HT-29 (cell line): ENCODE measurements around the gene CAMTA1. TPM values are rescaled to one million over a fixed set of nuclear protein-coding genes. Genes with fewer than 3 reads are reported as not detected.

Source experiments
- DNase-seq: peaks from one replicate; pipeline ENCODE4 v3.0.0-alpha.2; 2015; ENCODE audit warnings: low spot score
- total RNA-seq: library from RNA; depleted of rRNA; stranded (reverse); fragments of >200 nt; shearing (Covaris generic); gene quantifications from 2 replicates; pipeline ENCODE4 v1.2.3, GENCODE V29; 2014

The CAMTA1 gene
- total RNA-seq, 1 experiment from 2014 or later: 62.2 TPM

GRCh38 chr1:7553042-7553690 lies 767.9 kb downstream of the CAMTA1 start:
- no peak for DNase-seq

DNA sequence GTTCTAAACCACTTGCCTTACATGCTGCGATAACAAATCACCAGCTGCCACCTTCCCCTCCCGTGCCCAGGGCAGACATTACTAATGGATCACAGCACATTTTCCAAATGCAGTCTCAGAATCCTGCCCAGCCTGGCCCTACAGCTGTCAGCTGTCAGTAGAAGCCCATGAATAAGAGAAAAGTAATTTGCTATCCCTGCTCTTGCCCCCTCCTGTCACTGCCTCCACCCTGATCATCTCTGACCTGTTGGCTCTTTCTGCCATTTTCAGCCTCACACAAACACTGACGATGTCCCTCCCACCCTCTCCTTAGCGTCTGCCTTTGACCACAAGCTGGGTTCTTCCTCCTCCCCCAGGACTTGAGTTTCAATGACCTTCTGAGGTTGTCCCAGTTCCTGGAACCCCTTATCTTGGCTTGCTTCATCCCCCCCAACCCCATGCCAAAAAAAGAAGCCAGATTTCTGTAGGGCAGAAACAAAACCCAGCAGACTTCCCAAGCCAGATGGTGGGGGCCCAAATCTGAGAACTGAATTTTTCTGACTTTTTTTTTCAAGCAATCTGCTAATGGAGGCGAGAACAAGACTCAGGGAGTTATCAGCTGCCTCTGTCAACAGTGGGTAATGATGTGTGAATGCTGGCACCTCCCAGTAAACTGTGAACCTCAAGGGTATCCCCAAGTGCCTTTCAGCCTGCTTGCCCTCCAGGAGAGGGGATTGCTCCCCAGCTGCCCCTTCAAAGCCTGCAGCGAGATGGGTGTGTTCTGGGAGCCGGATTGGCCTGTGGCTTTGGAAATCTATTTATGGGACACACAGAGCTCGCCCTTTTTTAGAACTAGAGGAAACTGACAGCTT lies 769.4 kb downstream of the CAMTA1 start:
- DNase-seq: no peak

DNA sequence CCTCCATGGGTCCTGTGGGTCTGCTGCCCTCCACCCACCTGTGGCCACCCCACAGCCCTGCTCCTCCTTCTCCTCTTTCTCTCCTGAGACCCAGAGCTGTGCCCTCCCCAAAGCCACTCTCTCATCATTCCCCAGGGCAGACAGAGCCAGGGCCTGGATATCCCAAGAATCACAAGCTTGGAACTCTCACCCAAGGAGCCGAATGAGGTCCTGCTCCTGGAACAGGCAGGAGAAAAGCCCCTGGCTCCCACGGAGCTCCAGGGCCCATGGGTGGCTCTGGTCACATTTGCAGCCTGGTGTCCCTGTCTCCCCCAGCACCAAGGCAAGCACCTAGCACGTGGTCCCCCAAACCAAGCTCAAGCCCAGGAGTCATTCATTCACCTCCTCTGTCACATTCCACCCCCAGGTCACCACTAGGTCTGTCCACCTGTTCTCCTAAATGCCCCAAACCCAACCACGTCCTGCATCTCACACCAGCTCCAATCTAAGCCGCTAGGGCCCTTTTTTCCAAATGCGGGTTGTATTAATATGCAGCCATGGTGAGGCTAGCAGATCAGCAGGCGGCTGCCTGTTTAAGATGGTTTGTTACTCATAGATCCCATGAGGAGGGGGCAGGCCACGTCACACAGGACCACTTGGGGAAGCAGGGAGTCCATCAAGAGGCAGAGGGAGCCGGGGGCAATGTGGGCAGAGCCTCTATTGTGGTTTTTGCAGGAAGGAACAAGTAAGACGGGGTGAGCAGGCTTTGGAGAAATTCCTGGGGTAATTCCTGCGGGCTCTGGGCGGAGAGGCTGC lies 770.3 kb downstream of the CAMTA1 start:
- DNase-seq: no peak

GRCh38 chr1:7557301-7557891 lies 772.1 kb downstream of the CAMTA1 start:
- DNase-seq: no peak

GRCh38 chr1:7558041-7558461 lies 772.8 kb downstream of the CAMTA1 start:
- no peak for DNase-seq

DNA sequence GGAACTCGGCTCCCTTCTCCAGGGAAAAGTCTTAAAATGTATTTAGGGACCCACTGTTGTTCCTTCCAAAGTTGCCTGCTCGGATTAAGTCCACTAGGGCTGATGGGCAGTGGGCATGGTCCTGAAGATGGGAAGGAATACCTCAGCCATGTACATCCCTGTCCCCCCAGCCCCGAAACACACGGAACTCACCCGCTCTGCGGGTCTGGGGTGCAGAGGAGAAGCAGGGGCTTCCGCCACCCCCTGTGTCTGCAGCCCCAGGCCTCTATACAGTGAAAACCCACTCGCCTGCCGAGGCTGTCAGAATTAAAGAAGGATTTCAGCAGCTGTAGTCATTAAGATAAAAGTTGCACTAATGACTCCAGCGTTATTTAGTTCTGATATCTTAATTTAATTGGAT lies 773.2 kb downstream of the CAMTA1 start:
- no peak for DNase-seq

GRCh38 chr1:7558921-7559869 lies 773.9 kb downstream of the CAMTA1 start:
- no peak for DNase-seq

DNA sequence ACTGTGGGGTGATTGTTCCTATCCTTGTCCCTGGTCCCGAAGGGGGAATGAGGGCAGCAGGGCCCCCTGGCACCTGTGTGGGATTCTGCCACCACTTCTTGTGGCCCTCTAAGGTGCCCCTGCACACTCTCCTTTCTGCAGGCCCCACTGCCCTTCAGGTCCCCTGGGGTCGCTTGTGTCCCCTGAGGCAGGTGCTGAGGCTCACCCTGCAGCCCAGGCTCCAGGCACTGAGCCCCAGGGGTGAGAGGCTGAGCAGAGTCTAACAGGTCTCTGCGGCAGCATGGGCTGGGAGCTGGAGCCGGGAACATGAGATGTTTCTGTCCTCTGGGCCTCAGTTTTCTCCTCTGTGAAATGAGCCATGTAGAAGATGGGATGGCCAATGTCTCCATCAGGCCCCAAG lies 774.9 kb downstream of the CAMTA1 start:
- no peak for DNase-seq

DNA sequence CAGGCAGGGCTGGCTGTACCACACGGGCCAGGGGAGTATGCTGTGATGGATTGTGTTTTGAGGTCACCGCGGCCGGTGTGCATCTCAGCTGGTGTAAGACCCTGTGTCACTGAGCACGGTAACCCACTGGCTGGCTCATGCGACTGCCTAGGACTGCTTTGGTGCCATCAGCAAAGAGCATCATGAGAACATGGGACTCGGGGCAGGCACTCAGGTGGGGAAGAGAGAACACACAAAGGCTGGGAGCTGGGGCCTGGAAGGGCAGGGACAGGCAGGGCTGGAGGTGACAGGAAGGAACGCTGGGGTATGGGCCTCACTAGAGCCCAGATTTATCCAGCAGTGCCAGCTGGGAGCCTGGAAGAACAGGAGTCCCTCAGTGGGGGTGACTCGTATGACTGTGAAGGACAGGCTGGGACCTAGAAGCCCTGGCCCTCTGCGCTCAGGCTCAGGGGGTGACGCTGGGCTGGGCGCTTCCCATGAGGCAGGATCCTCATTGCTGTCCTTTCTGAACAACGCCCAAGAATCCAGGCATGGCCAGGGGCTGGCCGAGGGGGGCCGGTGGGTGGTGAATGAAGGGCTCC lies 775.4 kb downstream of the CAMTA1 start:
- no peak for DNase-seq

DNA sequence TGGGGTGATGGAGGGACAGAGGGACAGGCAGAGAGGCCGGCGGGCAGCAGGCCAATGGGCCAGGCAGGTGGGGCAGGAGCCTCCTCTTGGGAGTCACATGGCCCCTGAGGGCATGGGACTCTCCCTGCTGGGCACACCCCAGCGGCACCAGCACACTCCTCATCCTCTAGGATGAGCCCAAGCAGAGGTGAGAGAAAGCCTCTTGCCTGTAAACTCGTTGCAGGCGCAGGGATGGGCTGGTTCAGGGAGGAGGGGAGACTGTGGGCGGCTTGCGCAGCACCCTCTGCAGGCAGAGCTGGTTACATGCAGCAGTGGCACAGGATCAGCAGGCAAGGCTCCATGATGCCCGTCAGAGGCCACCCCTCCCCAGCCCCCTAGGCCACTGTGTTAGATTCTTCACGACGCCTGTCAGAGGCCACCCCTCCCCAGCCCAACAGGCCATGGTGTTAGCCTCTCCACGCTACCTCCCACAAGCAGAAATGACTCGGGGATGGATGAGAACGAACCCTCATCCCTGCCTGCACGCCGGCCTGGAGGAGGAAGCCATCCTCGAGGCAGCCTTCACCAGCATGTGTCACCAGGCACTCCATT lies 776.2 kb downstream of the CAMTA1 start:
- DNase-seq: peak; percentile 35

GRCh38 chr1:7561936-7562728 lies 776.9 kb downstream of the CAMTA1 start:
- no peak for DNase-seq

DNA sequence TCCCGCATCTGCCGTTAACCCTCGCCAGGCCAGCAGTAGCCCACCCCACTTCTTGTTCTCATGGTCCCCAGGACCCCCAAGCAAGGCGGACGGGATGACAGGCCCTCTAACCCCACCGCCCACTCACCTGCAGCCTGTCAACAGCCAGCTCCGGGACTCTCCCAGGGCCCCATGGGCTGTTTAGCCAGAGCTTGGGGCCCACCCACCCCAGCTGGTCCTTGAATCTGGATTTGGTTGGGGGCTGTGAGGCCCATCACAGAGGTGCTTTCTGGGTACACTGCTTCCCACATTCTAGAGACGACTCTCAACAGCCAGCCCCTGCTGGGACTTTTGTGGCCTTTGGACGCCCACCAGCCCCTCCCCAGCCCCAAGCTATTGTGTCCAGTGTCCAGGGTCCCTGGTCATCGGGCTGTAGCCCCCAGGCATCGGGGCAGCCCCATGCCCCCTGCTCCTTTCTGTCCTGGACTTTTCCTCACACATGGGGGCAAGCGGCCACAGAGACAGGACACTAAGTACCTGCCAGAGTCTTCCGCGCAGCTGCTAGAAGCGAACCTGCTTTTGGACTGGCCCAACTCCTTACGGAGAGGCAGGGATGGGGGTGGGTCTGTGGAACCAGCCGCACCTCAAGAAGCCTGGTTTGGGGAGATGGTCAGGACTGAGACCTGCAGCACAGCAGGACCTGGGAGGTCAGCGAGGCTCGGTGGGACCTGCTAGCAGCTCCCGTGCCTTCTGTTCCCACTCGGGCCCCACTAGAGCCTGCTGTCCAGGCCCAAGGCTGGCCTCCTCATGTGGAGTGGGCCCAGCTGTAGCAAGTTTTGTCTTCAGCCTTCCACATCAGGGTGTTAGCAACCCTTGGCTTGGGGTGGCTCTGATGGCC lies 777.7 kb downstream of the CAMTA1 start:
- DNase-seq: no peak

- DNase-seq: no peak
These were observed 778.9 kb downstream of the CAMTA1 start for GRCh38 chr1:7564137-7564536.

GRCh38 chr1:7565099-7565750 lies 780.0 kb downstream of the CAMTA1 start:
- no peak for DNase-seq

DNA sequence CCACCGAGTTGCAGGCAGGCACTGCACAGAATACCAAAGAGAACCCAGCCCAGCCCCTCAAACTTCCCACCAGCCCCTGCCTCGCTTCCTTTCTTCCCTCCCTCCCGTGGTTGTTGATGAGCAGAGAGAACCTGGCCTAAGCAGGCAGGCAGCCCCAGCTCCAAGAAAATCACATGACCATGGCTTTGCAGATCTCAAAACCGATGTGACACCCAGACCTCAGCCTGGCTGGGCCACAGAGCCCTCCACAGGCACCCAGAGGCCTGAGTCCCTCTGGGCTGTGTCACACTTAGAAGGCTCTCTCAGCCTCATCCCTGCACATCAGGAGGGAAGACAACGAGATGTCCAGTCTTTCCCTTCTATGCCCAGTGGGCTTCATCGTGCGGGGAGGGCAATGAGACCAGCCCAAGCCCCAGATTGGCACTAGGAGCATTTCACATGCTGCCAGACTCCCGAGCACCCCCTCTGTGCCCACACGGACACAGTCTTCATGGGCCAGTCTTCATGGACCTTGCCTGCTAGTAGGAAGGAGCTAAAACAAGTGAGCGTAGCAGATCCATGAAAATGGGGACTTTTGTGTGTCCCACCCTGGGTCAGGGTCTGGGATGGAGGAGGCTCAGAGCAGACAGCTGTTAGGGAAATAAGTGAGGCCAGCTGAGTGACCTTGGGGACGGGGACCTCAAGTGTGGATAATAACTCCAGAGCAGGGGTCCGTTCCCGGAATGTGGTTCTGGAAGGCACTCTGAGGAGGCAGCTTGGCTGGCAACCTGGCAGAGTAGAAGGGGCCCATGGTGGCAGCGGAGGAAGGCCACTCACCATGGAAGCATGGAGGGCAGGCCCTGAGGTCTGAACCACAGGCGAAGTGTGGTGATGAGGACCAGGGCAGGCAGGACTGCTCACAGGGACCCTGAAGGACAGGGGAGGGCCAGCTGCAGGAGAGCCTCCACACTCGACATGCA lies 781.4 kb downstream of the CAMTA1 start:
- DNase-seq: no peak

DNA sequence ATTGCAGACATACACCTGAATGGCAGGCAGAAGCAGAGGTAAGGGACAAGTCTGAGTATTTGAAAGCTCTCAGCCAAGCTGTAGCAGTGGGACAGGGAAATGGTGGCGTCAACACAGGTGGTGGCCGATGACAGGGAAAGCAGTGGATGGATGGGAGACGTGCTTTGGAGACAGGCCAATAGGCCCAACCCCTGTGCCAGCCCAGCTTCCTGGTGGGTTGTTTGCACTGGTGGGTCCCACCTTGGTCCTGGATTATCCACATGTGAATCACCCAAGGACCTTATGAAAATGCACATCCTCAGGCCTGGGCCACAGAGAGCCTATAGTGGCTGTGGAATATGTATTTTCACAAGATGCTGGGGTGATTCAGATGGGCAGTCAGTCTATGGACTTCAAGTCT lies 782.1 kb downstream of the CAMTA1 start:
- no peak for DNase-seq
